ENCODE measurements around the gene SLC12A4. TPM values are rescaled to one million over a fixed set of nuclear protein-coding genes. Genes with fewer than 3 reads are reported as not detected.

Gene SLC12A4
- total RNA-seq, 1 donor from 2014 or later, result 8.8 TPM

- Mint-ChIP-seq H3K27ac (no peak overlapping the region), H3K36me3 (no peaks in the 10 kb centered on the region), H3K27me3 (ENCODE audit: insufficient read depth, low read depth) (peaks cover 6% of the 10 kb centered on the region), H3K4me3 (no peak overlapping the region), H3K4me1 (no peaks in the 10 kb centered on the region), H3K9me3 (no peaks in the 10 kb centered on the region)
- no peak for DNase-seq (ENCODE audit: low spot score)
- H3F3A ChIP-seq (ENCODE audit: low read depth), result no peaks in the 10 kb centered on the region
- H3K27ac ChIP-seq, result no peak overlapping the region
- no peaks in the 10 kb centered on the region for H4K20me1 ChIP-seq (ENCODE audit: low read depth)
- no peaks in the 10 kb centered on the region for H3K4me1 ChIP-seq
- H3K36me3 ChIP-seq, result no peaks in the 10 kb centered on the region
- no peak overlapping the region for H3K9ac ChIP-seq
- H3K27me3 ChIP-seq, result no peaks in the 10 kb centered on the region
- no peak overlapping the region for H3K4me3 ChIP-seq
- no peak for TF ChIP-seq CTCF (IDR thresholded peaks at IDR 0.05)
- no peak for TF ChIP-seq EZH2phosphoT487 (IDR thresholded peaks at IDR 0.05)
- TF ChIP-seq EZH2 (IDR thresholded peaks at IDR 0.05), result no peak
- no peaks in the 10 kb centered on the region for H3K79me2 ChIP-seq (ENCODE audit: low read depth)
- no peaks in the 10 kb centered on the region for H3K9me3 ChIP-seq (ENCODE audit: low read depth)
- no peak overlapping the region for H3K4me2 ChIP-seq
- H2AFZ ChIP-seq (replicated peaks), result no peak overlapping the region
Measured at GRCh38 chr16:67951485-67951884, 17.0 kb downstream of the SLC12A4 start.

- Histone ChIP-seq H3K27me3 (no peaks in the 10 kb centered on the region), H2AFZ (replicated peaks) (no peak overlapping the region), H3F3A (ENCODE audit: low read depth) (no peaks in the 10 kb centered on the region), H3K9me3 (ENCODE audit: low read depth) (no peaks in the 10 kb centered on the region), H3K27ac (no peak overlapping the region), H3K9ac (no peak overlapping the region), H4K20me1 (ENCODE audit: low read depth) (no peaks in the 10 kb centered on the region), H3K4me3 (no peak overlapping the region), H3K36me3 (no peaks in the 10 kb centered on the region), H3K4me1 (no peaks in the 10 kb centered on the region), H3K4me2 (no peak overlapping the region), H3K79me2 (ENCODE audit: low read depth) (no peaks in the 10 kb centered on the region)
- Mint-ChIP-seq H3K4me3 (no peak overlapping the region), H3K4me1 (no peaks in the 10 kb centered on the region), H3K36me3 (no peaks in the 10 kb centered on the region), H3K27ac (no peak overlapping the region), H3K27me3 (ENCODE audit: insufficient read depth, low read depth) (peaks cover 6% of the 10 kb centered on the region), H3K9me3 (no peaks in the 10 kb centered on the region)
- TF ChIP-seq EZH2 (IDR thresholded peaks at IDR 0.05), result no peak
- no peak for TF ChIP-seq EZH2phosphoT487 (IDR thresholded peaks at IDR 0.05)
- no peak for TF ChIP-seq CTCF (IDR thresholded peaks at IDR 0.05)
- no peak for DNase-seq (ENCODE audit: low spot score)
Measured at GRCh38 chr16:67950335-67950843, 18.0 kb downstream of the SLC12A4 start.

- Mint-ChIP-seq H3K4me1 (peaks cover 3% of the 10 kb centered on the region), H3K9me3 (no peaks in the 10 kb centered on the region), H3K27me3 (ENCODE audit: insufficient read depth, low read depth) (peaks cover 8% of the 10 kb centered on the region), H3K36me3 (no peaks in the 10 kb centered on the region), H3K4me3 (no peak overlapping the region), H3K27ac (no peak overlapping the region)
- Histone ChIP-seq H3K27me3 (no peaks in the 10 kb centered on the region), H2AFZ (replicated peaks) (no peak overlapping the region), H3K36me3 (no peaks in the 10 kb centered on the region), H3K27ac (no peak overlapping the region), H3K4me2 (no peak overlapping the region), H3K4me1 (peaks cover 2% of the 10 kb centered on the region), H3K9me3 (ENCODE audit: low read depth) (no peaks in the 10 kb centered on the region), H3K4me3 (no peak overlapping the region), H3K79me2 (ENCODE audit: low read depth) (no peaks in the 10 kb centered on the region), H4K20me1 (ENCODE audit: low read depth) (peaks cover 2% of the 10 kb centered on the region), H3F3A (ENCODE audit: low read depth) (no peaks in the 10 kb centered on the region), H3K9ac (no peak overlapping the region)
- TF ChIP-seq CTCF (IDR thresholded peaks at IDR 0.05) (no peak), EZH2 (IDR thresholded peaks at IDR 0.05) (no peak), EZH2phosphoT487 (IDR thresholded peaks at IDR 0.05) (no peak)
- no peak for DNase-seq (ENCODE audit: low spot score)
Measured at GRCh38 chr16:67949645-67950044, 18.8 kb downstream of the SLC12A4 start.

Data from neural progenitor cell (in vitro differentiated cells).